ENCODE results near the gene C9orf43. TPM values are rescaled to one million over a fixed set of nuclear protein-coding genes. Genes with fewer than 3 reads are reported as not detected.
A peak's percentile ranks its signal among the peaks of the same experiment; 100 is the strongest.
"Not testable (repeated sequence)": the region's sequence is repeated elsewhere in the genome, so short reads cannot be mapped to it uniquely, and the experiment has no call there.

C9orf43 gene
- total RNA-seq, 2 donors from 2014 or later = 1.1 to 1.3 TPM

- Mint-ChIP-seq H3K36me3 (ENCODE audit: insufficient read depth in 2 of 2) (peaks cover 12 to 17% of the 10 kb centered on the region in 2 donors), H3K9me3 (no peaks in the 10 kb centered on the region), H3K4me1 (ENCODE audit: low read depth) (peaks cover 31% of the 10 kb centered on the region), H3K4me3 (peak overlapping the region; percentile 94 to 99), H3K27ac (peak overlapping the region; percentile 96), H3K27me3 (ENCODE audit: low read depth) (no peaks in the 10 kb centered on the region)
- DNase-seq (no peak), ATAC-seq (replicated peaks in 1 of 2) (peak; percentile 20 to 21)
These were observed 702 bp upstream of the C9orf43 start for GRCh38 chr9:113409883-113410206.

- Mint-ChIP-seq H3K36me3 (ENCODE audit: insufficient read depth in 2 of 2) (no peaks in the 10 kb centered on the region), H3K9me3 (no peaks in the 10 kb centered on the region), H3K4me3 (no peak overlapping the region), H3K4me1 (ENCODE audit: low read depth) (no peaks in the 10 kb centered on the region), H3K27ac (no peak overlapping the region), H3K27me3 (ENCODE audit: low read depth) (no peaks in the 10 kb centered on the region)
- ATAC-seq (replicated peaks in 1 of 2) = no peak
- DNase-seq = no peak
These were observed 5.7 kb downstream of the C9orf43 start for GRCh38 chr9:113416149-113416721.

- H3K9me3 Mint-ChIP-seq = no peaks in the 10 kb centered on the region
- DNase-seq = no peak
- H3K27me3 Mint-ChIP-seq (ENCODE audit: low read depth) = no peaks in the 10 kb centered on the region
- H3K36me3 Mint-ChIP-seq (ENCODE audit: insufficient read depth in 2 of 2) = no peaks in the 10 kb centered on the region
- no peak overlapping the region for H3K4me3 Mint-ChIP-seq
- H3K4me1 Mint-ChIP-seq (ENCODE audit: low read depth) = no peaks in the 10 kb centered on the region
- no peak overlapping the region for H3K27ac Mint-ChIP-seq
- ATAC-seq (replicated peaks in 1 of 2) = no peak
These were observed 6.8 kb downstream of the C9orf43 start for GRCh38 chr9:113417370-113417769.

GRCh38 chr9:113421726-113422125 lies 11.2 kb downstream of the C9orf43 start:
- Mint-ChIP-seq H3K27ac (no peak overlapping the region), H3K36me3 (ENCODE audit: insufficient read depth in 2 of 2) (no peaks in the 10 kb centered on the region), H3K27me3 (ENCODE audit: low read depth) (peaks cover 4% of the 10 kb centered on the region), H3K4me1 (ENCODE audit: low read depth) (peaks cover 3% of the 10 kb centered on the region), H3K4me3 (no peak overlapping the region), H3K9me3 (no peaks in the 10 kb centered on the region)
- ATAC-seq (replicated peaks in 1 of 2) (no peak), DNase-seq (no peak)

- ATAC-seq (replicated peaks in 1 of 2) (no peak), DNase-seq (no peak)
- Mint-ChIP-seq H3K9me3 (no peaks in the 10 kb centered on the region), H3K36me3 (ENCODE audit: insufficient read depth in 2 of 2) (no peaks in the 10 kb centered on the region), H3K27ac (no peak overlapping the region), H3K4me1 (ENCODE audit: low read depth) (peaks cover 5% of the 10 kb centered on the region), H3K4me3 (no peak overlapping the region), H3K27me3 (ENCODE audit: low read depth) (peaks cover 7% of the 10 kb centered on the region)
These were observed 14.5 kb downstream of the C9orf43 start for GRCh38 chr9:113425072-113425471.

DNA sequence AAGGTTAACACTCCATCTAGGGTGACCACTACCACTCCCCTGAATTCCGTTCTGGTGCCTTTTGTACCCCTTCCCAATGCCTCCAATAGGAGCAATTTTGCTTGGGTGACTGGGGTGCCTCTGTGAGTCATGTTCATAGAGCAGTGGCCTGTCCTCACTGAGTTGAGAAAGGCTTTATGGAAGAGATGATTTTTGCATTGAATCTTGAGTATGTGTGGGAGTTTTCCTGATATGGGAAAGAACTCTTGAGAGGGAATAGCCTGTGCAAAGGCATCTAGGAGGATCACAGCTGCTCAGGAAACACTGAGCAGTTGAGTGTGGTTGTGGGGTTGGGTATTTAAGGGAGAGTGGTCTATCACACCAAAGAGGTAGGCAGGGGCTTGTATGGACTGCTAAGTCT lies 16.2 kb downstream of the C9orf43 start:
- peaks cover 5% of the 10 kb centered on the region for H3K4me1 Mint-ChIP-seq (ENCODE audit: low read depth)
- no peak overlapping the region for H3K4me3 Mint-ChIP-seq
- no peak for ATAC-seq (replicated peaks in 1 of 2)
- H3K36me3 Mint-ChIP-seq (ENCODE audit: insufficient read depth in 2 of 2) = no peaks in the 10 kb centered on the region
- no peak overlapping the region for H3K27ac Mint-ChIP-seq
- no peak for DNase-seq
- H3K27me3 Mint-ChIP-seq (ENCODE audit: low read depth) = peaks cover 7% of the 10 kb centered on the region
- H3K9me3 Mint-ChIP-seq = no peaks in the 10 kb centered on the region

DNA sequence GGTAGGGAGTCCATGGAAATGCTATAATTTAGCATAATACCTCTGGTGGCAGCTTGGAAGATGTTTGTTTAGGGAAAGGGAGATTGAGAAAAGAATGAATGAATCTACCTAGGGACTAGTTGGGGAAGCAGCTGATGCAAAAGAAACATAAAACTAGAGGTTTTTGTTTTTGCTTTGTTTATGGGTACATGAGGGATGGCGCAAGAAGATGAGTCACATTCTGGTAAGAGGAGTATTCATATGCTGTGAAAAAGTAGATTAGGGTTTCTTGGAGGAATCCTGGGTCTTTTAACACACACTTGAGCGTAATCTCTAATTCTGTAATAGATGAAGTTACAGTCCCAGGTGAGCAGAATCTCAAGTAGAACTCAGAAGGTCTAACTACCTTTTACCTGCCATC lies 17.1 kb downstream of the C9orf43 start:
- H3K27ac Mint-ChIP-seq = peak overlapping the region; percentile 16
- H3K4me3 Mint-ChIP-seq = no peak overlapping the region
- H3K4me1 Mint-ChIP-seq (ENCODE audit: low read depth) = peaks cover 5% of the 10 kb centered on the region
- H3K36me3 Mint-ChIP-seq (ENCODE audit: insufficient read depth in 2 of 2) = no peaks in the 10 kb centered on the region
- peaks cover 7% of the 10 kb centered on the region for H3K27me3 Mint-ChIP-seq (ENCODE audit: low read depth)
- no peak for DNase-seq
- no peak for ATAC-seq (replicated peaks in 1 of 2)
- no peaks in the 10 kb centered on the region for H3K9me3 Mint-ChIP-seq

DNA sequence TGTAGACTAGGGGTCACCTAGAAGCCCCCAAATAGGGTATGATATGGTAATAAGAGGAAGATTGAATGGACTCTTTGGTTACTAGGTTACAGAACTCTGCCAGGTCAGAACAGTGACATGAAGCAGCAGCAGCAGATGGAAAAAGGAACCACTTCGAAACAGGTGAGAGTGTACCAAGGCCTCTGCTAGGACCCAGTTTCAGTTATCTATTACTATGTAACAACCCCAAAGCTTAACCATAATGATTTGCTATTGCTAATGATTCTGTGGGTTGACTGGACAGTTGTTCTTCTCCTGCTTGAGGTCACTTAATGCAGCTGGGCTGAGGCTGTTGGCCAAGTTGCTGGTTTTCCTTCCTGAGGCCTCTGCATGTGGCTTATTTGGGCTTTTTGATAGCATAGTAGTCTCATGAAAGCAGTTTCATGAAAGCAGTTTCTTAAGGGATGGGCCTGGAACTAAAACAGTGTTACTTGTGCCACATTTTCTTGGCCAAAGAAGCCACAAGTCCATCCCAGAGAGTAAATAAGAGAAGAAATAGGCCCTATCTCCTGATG lies 17.6 kb downstream of the C9orf43 start:
- Mint-ChIP-seq H3K36me3 (ENCODE audit: insufficient read depth in 2 of 2) (no peaks in the 10 kb centered on the region), H3K4me3 (no peak overlapping the region), H3K4me1 (ENCODE audit: low read depth) (peaks cover 5% of the 10 kb centered on the region), H3K9me3 (no peaks in the 10 kb centered on the region), H3K27ac (no peak overlapping the region), H3K27me3 (ENCODE audit: low read depth) (peaks cover 7% of the 10 kb centered on the region)
- ATAC-seq (replicated peaks in 1 of 2) (no peak), DNase-seq (no peak)

GRCh38 chr9:113431191-113431590 lies 20.6 kb downstream of the C9orf43 start:
- DNase-seq = no peak
- Mint-ChIP-seq H3K36me3 (ENCODE audit: insufficient read depth in 2 of 2) (no peaks in the 10 kb centered on the region), H3K27me3 (ENCODE audit: low read depth) (peaks cover 7% of the 10 kb centered on the region), H3K4me1 (ENCODE audit: low read depth) (peaks cover 5% of the 10 kb centered on the region), H3K27ac (no peak overlapping the region), H3K9me3 (no peaks in the 10 kb centered on the region), H3K4me3 (no peak overlapping the region)
- no peak for ATAC-seq (replicated peaks in 1 of 2)

- H3K4me1 Mint-ChIP-seq (ENCODE audit: low read depth) = no peaks in the 10 kb centered on the region
- no peak for ATAC-seq (replicated peaks in 1 of 2)
These were observed 26.4 kb downstream of the C9orf43 start for GRCh38 chr9:113436728-113437515.

DNA sequence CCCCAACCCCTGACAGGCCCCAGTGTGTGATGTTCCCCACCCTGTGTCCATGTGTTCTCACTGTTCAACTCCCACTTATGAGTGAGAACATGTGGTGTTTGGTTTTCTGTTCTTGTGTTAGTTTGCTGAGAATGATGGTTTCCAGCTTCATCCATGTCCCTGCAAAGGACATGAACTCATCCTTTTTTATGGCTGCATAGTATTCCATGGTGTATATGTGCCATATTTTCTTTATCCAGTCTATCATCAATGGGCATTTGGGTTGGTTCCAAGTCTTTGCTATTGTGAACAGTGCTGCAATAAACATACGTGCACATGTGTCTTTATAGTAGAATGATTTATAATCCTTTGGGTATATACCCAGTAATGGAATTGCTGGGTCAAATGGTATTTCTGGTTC lies 27.2 kb downstream of the C9orf43 start:
- not testable (repeated sequence) for ATAC-seq (replicated peaks in 1 of 2); H3K4me1 Mint-ChIP-seq (ENCODE audit: low read depth); DNase-seq; H3K9me3 Mint-ChIP-seq; H3K36me3 Mint-ChIP-seq (ENCODE audit: insufficient read depth in 2 of 2); H3K27ac Mint-ChIP-seq; H3K4me3 Mint-ChIP-seq; H3K27me3 Mint-ChIP-seq (ENCODE audit: low read depth)

More at GRCh38 chr9:113436728-113437515, 26.4 kb downstream of the C9orf43 start:
- Mint-ChIP-seq H3K36me3 (ENCODE audit: insufficient read depth in 2 of 2) (no peaks in the 10 kb centered on the region), H3K9me3 (no peaks in the 10 kb centered on the region), H3K4me3 (no peak overlapping the region), H3K27me3 (ENCODE audit: low read depth) (no peaks in the 10 kb centered on the region), H3K27ac (no peak overlapping the region)
- DNase-seq = no peak

- H3K27ac Mint-ChIP-seq = no peak overlapping the region
These were observed 34.2 kb downstream of the C9orf43 start for GRCh38 chr9:113444736-113445135.

GRCh38 chr9:113446323-113446740 lies 35.8 kb downstream of the C9orf43 start:
- Mint-ChIP-seq H3K27me3 (ENCODE audit: low read depth) (no peaks in the 10 kb centered on the region), H3K36me3 (ENCODE audit: insufficient read depth in 2 of 2) (no peaks in the 10 kb centered on the region), H3K9me3 (no peaks in the 10 kb centered on the region), H3K4me1 (ENCODE audit: low read depth) (no peaks in the 10 kb centered on the region), H3K4me3 (no peak overlapping the region), H3K27ac (no peak overlapping the region)
- DNase-seq = no peak
- ATAC-seq (replicated peaks in 1 of 2) = peak in 1 of 2 donors; percentile 22

More at GRCh38 chr9:113444736-113445135, 34.2 kb downstream of the C9orf43 start:
- Mint-ChIP-seq H3K4me3 (no peak overlapping the region), H3K36me3 (ENCODE audit: insufficient read depth in 2 of 2) (no peaks in the 10 kb centered on the region), H3K4me1 (ENCODE audit: low read depth) (no peaks in the 10 kb centered on the region), H3K27me3 (ENCODE audit: low read depth) (no peaks in the 10 kb centered on the region), H3K9me3 (no peaks in the 10 kb centered on the region)
- DNase-seq = no peak
- no peak for ATAC-seq (replicated peaks in 1 of 2)
